Glomerular visceral epithelial cell (primary cell): Measurements from ENCODE around the gene CAMSAP3.
A peak's percentile ranks its signal among the peaks of the same experiment; 100 is the strongest.

Experiments used
- DNase-seq: peaks from one replicate; pipeline ENCODE4 v3.0.0-alpha.2; 2016; ENCODE audit errors: extremely low spot score

The CAMSAP3 gene, protein sequence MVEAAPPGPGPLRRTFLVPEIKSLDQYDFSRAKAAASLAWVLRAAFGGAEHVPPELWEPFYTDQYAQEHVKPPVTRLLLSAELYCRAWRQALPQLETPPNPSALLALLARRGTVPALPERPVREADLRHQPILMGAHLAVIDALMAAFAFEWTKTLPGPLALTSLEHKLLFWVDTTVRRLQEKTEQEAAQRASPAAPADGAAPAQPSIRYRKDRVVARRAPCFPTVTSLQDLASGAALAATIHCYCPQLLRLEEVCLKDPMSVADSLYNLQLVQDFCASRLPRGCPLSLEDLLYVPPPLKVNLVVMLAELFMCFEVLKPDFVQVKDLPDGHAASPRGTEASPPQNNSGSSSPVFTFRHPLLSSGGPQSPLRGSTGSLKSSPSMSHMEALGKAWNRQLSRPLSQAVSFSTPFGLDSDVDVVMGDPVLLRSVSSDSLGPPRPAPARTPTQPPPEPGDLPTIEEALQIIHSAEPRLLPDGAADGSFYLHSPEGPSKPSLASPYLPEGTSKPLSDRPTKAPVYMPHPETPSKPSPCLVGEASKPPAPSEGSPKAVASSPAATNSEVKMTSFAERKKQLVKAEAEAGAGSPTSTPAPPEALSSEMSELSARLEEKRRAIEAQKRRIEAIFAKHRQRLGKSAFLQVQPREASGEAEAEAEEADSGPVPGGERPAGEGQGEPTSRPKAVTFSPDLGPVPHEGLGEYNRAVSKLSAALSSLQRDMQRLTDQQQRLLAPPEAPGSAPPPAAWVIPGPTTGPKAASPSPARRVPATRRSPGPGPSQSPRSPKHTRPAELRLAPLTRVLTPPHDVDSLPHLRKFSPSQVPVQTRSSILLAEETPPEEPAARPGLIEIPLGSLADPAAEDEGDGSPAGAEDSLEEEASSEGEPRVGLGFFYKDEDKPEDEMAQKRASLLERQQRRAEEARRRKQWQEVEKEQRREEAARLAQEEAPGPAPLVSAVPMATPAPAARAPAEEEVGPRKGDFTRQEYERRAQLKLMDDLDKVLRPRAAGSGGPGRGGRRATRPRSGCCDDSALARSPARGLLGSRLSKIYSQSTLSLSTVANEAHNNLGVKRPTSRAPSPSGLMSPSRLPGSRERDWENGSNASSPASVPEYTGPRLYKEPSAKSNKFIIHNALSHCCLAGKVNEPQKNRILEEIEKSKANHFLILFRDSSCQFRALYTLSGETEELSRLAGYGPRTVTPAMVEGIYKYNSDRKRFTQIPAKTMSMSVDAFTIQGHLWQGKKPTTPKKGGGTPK

DNA sequence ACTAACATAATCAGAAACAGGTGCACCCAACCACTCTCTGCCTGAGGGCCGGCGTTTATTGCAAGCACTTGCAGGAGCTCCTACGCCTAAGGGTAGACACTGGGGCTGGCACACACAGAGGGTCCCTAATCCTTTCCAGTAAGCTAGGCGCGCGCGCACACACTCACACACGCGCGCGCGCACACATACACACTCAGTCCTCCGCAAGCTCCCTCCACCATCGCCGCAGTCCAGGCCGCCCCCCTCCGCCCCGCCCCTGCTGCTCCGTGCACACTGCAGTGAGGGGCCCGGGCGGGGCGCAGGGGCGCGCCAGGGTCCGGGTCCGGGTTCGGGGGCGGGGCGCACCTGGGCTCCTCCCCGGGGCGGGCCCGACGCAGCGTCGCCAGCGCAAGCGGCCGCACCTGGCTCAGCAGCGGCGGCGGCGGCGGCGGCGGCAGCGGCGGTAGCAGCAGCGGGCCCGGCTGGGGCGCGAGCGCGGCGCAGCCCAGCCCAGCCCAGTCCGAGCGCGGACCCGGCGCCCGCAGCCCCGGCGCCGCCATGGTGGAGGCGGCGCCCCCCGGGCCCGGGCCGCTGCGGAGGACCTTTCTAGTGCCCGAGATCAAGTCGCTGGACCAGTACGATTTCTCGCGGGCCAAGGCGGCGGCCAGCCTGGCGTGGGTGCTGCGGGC lies at the start of gene CAMSAP3:
Gene CAMSAP3, plus strand, starts transcription at position 398 of the 668 bp plus-strand sequence. Its CDS starts 140 bp downstream, at position 538.
- DNase-seq: peak; percentile 46

DNA sequence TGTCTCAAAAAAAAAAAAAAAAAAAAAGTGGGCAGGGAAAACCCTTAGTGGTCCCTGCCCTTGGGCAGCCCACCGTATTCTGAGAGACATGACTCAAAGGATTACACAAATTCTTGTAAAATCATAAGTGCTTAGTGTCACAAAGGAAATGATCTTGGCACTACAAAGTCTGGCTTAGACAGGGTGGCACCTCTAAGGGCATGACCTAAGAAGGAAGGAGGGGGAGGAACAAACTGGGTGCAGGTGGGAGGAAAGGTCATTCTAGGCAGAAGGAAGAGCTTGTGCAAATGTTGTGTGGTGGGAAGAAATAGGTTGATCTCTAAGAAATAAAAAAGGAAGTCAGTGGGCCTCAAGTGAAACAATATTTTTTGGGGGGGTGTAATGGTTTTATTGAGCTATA lies 49.8 kb upstream of the CAMSAP3 start:
- no peak for DNase-seq

DNA sequence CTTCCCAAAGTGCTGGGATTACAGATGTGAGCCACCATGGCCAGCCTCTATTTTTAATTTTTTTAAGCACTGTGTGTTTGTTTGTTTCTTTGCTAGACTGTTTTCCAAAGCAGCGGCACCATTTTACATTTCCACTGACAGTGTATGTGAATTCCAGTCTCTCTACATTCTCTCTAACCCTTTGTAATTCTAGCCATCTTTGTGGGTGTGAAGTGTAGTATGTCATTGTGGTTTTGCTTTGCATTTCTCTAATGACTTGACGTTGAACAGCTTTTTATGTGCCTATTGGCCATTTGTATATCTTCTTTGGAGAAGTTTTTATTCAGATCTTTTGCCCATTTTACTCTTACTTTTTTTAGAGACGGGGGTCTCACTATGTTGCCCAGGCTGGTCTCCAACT lies 48.5 kb upstream of the CAMSAP3 start:
- DNase-seq: no peak

DNA sequence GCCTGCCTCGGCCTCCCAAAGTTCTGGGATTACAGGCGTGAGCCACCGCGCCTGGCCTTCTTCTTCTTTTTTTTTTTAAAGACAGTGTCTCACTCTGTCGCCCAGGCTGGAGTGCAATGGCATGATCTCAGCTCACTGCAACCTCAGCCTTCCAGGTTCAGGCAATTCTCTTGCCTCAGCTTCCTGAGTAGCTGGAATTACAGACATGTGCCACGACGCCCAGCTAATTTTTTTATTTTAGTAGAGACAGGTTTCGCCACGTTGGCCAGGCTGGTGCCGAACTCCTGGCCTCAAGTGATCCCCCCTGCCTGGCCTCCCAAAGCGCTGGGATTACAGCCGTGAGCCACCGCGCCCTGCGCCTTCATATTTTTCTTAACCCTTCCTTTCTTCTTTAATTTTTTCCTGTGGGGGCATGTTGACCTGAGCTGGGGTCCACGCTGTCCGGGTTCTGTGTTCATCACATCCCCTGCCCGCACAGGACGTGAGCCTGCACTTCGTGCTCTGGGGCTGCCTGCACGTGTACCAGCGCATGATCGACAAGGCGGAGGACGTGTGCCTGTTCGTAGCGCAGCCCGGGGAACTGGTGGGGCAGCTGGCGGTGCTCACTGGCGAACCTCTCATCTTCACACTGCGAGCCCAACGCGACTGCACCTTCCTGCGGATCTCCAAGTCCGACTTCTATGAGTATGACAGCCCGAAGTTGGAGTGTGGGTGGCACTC lies 46.1 kb upstream of the CAMSAP3 start:
- DNase-seq: no peak

DNA sequence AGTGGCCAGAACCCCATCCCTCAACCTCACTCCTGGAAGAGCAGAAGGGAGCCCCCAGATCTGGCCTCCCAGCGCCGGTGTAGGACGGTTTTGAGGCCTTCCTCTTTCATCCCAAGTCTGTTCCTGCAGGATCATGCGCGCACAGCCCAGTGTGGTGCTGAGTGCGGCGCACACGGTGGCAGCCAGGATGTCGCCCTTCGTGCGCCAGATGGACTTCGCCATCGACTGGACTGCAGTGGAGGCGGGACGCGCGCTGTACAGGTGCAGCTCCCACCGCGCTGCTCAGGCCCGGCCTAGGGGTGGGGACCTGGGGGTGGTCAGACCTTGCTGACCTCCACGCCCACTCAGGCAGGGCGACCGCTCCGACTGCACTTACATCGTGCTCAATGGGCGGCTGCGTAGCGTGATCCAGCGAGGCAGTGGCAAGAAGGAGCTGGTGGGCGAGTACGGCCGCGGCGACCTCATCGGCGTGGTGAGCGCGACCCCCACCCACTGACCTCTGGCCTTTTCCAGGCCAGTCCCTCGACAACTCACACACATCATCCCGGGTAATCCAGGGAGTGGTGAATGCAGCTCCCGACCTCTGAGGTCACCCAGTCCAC lies 45.4 kb upstream of the CAMSAP3 start:
- DNase-seq: no peak

DNA sequence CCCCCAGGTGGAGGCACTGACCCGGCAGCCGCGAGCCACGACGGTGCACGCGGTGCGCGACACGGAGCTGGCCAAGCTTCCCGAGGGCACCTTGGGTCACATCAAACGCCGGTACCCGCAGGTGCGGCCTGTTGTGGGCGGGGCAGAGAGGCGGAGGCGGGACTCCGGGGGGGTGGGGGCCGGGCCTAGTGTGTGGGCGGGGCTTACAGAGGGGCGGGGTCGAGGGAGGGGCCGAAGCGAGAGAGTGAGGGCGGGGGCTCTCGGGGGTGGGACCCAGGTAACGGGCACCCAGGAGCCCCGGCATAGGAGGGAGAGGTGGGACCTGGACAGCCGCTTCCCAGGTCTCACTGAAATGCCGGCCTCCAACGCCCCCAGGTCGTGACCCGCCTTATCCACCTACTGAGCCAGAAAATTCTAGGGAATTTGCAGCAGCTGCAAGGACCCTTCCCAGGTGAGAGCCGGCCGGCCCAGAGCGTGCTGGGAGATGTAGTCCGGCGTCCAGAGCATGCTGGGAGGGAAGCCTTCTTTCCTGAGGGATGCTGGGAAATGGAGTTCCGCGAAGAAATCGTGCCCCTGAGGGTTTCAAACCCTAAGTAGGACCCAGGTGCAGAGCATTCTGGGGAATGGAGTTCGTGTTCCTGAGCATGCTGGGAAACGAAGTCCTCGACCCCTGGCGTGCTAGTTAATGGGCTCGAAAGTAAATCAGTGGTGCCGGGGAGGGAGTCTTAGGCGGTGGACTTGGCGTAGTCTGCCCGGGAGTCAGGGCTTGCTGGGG lies 44.5 kb upstream of the CAMSAP3 start:
- DNase-seq: no peak

DNA sequence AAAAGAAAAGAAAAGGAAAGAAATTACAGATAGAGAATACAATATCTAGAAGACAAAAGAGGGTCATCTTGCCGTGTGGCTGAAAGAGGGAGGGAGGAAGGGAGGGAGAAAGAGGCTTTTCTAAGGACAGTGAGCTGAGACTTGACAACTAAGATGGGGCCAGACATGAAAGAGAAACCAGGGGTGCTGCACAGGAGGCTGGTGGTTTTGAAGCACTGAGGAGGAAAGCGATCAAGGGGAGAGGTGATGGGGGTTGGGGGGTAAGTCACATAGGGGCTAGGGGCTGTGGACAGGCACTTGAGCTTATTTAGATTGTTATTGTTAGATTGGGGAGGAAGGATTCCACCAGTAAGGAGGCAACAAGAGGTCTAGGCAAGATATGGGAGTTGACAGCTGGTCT lies 42.9 kb upstream of the CAMSAP3 start:
- no peak for DNase-seq

DNA sequence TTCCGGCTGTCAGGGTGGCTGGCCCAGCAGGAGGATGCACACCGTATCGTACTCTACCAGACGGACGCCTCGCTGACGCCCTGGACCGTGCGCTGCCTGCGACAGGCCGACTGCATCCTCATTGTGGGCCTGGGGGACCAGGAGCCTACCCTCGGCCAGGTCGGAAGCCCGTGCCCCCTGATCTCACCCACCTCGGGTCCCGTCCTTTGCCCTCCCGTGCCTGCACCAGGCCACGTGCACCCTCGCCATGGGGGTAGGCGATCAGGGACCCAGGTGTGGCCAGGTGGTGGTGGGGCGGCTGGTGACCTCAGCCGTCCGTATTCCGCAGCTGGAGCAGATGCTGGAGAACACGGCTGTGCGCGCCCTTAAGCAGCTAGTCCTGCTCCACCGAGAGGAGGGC lies 41.1 kb upstream of the CAMSAP3 start:
- no peak for DNase-seq

DNA sequence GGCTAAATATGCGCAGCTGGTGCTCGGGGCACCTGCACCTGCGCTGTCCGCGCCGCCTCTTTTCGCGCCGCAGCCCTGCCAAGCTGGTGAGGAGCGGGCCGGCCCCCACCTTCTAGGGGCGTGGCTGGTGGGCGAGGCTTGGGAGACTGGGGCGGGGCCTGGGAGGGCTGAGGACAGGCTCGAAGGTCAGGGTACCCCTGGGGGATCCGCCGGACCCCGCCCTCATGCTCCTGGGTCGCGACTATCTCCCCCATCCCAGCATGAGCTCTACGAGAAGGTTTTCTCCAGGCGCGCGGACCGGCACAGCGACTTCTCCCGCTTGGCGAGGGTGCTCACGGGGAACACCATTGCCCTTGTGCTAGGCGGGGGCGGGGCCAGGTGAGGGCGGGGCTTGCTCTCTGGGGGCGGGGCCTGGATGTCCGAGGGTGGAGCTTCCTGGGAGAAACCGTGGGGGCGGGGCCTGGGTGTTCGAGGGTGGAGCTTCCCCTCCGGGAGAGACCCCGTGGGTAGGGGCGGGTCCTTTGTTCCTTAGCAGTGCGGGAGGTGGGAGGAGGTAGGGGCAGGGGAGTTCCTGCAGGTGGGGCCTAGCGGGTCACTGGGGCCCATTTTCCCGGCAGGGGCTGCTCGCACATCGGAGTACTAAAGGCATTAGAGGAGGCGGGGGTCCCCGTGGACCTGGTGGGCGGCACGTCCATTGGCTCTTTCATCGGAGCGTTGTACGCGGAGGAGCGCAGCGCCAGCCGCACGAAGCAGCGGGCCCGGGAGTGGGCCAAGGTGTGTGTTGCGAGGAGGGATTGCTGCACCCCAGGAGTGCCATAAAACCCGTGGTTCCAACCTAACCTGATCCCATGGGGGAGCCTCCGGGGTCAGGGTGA lies 40.4 kb upstream of the CAMSAP3 start:
- DNase-seq: no peak

DNA sequence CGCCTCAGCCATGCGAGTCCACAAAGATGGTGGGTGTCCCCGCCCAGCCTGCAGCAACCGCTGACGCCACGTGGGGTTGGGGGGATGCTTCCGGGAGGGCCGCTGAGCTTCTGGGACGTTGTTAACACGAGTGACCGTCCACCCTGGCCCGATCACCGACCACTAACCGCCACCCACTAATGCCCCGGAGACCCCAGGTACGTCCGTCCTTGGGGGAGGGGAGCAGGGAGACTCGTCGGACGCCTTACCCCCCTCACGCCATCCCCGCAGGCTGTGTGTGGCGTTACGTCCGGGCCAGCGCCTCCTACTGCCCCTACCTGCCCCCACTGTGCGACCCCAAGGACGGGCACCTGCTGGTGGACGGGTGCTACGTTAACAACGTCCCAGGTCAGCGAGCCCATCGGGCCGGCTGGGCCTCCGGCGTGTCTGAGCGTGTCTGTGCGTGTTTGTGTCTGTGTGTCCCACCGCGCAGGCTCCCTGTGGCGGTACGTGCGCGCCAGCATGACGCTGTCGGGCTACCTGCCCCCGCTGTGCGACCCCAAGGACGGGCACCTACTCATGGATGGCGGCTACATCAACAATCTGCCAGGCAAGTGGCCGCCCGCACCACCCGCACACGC lies 38.9 kb upstream of the CAMSAP3 start:
- no peak for DNase-seq

DNA sequence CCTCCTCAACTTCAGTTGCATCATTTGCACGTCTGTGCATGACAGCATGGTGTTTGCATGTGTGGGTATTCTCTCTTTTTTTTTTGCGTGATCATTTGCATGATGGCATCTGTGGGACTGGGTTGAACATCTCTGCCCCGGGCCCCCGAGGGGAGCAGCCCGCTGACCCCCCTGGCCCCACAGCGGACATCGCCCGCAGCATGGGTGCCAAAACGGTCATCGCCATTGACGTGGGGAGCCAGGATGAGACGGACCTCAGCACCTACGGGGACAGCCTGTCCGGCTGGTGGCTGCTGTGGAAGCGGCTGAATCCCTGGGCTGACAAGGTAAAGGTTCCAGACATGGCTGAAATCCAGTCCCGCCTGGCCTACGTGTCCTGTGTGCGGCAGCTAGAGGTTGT lies 37.0 kb upstream of the CAMSAP3 start:
- no peak for DNase-seq

DNA sequence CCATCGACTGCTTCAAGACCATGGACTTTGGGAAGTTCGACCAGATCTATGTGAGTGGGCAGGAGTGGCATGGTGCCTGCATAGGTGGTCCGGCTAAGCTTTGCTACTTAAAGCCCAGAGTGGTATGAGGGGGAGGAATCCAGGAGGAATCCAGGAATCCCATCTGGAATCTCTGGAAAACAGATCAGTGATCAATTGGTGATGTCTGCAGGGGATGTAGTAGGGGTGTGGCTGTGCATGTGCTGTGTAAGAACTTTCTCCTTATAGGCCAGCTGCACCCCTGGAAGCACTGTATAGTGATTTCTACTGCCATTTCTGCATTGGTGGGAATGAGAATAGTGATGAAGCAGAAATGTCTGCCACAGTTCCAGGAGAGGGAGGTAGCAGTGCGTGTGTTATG lies 36.6 kb upstream of the CAMSAP3 start:
- no peak for DNase-seq

DNA sequence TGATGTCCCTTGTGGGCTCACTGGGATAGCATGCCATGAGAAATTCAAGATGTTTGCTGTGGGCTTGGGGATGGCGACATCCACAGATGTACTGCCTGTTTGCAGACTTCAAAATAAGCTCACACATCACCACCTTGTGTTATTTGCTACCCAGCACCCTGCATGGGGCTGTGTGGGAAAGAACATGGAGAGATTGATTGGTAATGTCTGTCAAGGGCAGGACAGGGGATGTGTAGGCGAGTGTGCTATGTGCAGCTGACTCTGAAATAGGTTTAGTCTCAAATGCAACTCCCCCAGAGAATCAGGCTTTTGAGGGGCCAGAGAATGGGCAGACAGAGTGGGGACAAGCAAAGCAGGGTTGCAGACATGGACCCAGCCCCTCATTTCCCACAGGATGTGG lies 35.4 kb upstream of the CAMSAP3 start:
- no peak for DNase-seq

DNA sequence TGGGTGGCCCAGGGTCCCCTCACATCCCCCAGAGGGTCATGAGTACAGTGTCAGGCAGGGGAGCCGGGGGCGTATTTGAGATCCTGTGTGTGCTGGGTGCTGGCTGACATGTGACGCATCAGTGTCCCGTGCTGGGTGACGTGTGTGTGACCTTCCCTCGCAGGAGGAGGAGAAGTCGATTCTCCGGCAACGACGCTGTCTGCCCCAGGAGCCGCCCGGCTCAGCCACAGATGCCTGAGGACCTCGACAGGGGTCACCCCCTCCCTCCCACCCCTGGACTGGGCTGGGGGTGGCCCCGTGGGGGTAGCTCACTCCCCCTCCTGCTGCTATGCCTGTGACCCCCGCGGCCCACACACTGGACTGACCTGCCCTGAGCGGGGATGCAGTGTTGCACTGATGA lies 34.3 kb upstream of the CAMSAP3 start:
- DNase-seq: no peak

DNA sequence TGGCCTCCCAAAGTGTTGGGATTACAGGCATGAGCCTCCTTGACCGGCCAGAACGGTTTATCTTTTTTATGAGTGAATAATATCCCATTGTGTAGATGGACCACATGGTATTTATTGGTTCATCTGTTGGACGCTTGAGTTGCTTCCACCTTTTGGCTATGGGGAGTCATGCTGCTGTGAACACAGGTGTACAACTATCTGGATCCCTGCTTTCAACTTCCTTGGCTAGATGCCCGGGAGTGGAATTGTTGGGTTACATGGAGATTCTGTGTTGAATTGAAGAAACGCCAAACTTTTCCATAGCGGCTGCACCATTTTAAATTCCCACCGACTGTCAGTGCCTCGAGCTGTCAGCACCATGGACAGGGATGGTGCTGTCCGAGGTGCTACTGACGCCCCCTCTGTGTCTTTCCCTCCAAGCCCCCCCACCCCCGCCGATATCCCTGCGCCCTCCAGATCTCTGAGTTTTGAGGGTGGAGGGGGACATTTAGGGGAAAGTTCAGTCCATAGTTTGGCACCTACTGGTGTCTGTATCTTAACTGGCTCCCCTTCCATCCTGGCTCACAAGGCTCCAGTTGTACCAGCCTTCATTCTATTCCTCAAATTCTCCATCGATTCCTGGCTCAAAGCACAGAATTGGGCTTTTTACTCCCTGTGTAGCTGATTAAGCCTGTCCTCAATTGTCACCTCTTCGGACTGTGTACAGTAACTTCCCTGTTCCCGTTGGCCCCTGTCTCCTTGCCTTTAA lies 32.8 kb upstream of the CAMSAP3 start:
- no peak for DNase-seq

DNA sequence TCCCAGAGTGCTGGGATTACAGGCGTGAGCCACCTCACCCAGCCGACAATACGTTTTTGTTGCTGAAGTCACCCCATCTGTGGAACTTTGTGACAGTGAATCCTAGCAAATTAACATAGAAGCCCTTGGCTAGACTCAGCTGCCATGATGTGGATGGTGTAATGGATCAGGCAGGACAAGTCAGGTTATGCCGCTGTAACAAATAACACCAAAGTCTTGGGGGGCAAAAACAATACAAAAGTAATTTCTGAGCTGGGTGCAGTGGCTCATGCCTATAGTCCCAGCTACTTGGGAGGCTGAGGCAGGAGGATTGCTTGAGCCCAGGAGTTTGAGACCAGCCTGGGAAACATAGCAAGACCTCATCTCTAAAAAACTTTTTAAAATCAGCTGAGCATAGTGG lies 30.8 kb upstream of the CAMSAP3 start:
- no peak for DNase-seq

DNA sequence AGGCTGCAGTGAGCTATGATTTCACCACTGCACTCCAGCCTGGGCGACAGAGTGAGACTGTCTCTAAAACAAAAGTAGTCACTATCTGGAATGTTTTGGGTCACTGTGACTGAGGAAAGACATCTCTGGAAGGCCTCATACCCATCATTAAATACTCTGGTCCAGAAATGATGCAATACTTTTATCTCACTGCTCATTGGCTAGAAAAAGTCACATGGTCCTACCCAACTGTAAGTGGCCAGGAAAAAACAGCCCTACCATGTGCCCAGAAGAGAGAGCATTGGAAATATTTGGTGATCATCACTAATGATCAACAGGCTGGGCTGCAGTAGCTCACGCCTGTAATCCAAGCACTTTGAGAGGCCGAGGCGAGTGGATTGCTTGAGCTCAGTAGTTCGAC lies 30.3 kb upstream of the CAMSAP3 start:
- DNase-seq: no peak

DNA sequence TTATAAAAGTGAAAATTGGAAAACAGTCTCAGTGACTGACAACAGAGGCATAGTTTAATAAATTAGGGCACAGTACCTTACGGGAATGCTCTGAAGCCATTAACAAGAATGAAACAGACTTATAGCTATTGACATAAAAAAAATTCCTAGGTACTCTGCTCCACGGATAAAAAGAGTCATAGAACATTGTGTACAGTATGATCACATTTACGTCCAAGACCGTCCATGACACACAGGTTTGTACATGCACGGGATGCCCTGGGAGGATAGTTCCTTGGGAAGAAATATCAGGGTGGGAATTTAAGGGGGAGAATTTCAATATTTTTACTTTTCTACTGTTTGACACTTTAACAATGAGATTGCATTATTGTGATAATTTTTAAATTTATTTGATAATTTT lies 24.9 kb upstream of the CAMSAP3 start:
- no peak for DNase-seq
